ENCODE results near the gene SIM1.

DNA sequence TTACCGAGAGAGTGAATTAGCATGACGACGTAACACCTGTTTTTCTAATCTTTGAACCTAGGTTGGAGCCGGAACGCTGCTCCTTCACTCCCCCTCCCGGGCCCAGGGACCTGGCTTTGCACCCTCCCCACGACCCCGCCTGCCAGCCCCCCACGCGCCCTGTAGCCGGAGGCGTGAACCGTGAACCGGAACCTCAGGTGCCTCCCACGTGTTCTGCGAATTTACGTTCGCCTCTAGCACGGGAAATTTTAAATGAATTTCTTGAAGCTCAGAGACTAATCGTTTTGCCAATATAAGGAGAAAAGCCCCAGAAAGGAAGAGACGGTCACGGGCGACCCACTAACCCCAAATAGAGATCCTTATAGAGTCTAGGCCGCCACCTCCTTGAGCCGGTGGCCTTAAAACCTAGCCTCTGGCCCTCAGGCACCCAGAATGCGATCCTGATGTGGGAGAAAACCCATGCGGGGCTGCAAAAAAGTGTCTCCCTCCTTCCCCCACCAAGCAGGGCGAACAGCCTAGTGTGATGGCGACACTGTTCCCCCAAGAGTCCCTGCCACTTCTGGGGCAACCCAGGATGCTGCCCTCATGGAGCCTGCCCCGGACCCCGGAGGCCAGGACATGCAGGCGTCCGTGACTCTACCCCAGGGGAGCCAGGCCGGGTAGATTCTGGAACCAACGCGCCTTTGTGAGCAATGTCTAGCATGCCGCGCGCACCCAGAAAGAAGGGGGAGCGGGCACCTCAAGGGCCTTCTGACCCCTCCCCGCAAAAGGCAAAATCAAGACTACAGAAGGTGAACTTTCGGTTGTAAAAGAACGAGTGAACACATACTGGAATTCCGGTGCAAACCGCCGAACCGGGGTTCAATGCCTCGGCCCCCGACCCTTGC lies 2.7 kb upstream of the SIM1 start:
- TF ChIP-seq CTCF (conservative IDR thresholded peaks at IDR 0.05; ENCODE audit: low read depth, low read length): no peak
- no peak for TF ChIP-seq EZH2 (IDR thresholded peaks at IDR 0.05; ENCODE audit: low read length, unreplicated experiment)

Measured in PC-3 (cell line).